Activated CD8-positive, alpha-beta T cell treated with anti-CD3 and anti-CD28 coated beads for 36 hours (primary cell): ENCODE data around the gene GPATCH4. TPM values are rescaled to one million over a fixed set of nuclear protein-coding genes. Genes with fewer than 3 reads are reported as not detected.

ENCODE experiments used
- ATAC-seq: fragments of 200-7000 bp; cut with Tn5 transposase; one replicate; pipeline ENCODE4 v1.10.0; 2021; ENCODE audit warnings: mild to moderate bottlenecking, moderate library complexity
- CTCF ChIA-PET: fragments of 350-600 bp; sonication (Branson Sonifier 250); formaldehyde crosslinking; loops from one replicate; lab custom pipeline; 2021; ENCODE audit warnings: antibody characterized with exemption; lab: Charles Lee
- POLR2A ChIA-PET: fragments of 350-600 bp; sonication (Branson Sonifier 250); formaldehyde crosslinking; loops from one replicate; lab custom pipeline; 2021; ENCODE audit warnings: antibody characterized with exemption; lab: Charles Lee
- DNase-seq: peaks from one replicate; pipeline ENCODE4 v3.0.0-alpha.2; 2020
- H3K27ac Mint-ChIP-seq: one replicate; pipeline ENCODE4 v1.8.0; 2021; ENCODE audit warnings: mild to moderate bottlenecking, mixed read lengths
- H3K27me3 Mint-ChIP-seq: one replicate; pipeline ENCODE4 v1.8.0; 2021; ENCODE audit warnings: mixed read lengths
- H3K36me3 Mint-ChIP-seq: one replicate; pipeline ENCODE4 v1.8.0; 2021; ENCODE audit warnings: low read depth, mixed read lengths
- H3K4me1 Mint-ChIP-seq: one replicate; pipeline ENCODE4 v1.8.0; 2021; ENCODE audit warnings: low read depth, mixed read lengths
- H3K4me3 Mint-ChIP-seq: one replicate; pipeline ENCODE4 v1.8.0; 2021; ENCODE audit warnings: mild to moderate bottlenecking, moderate library complexity, mixed read lengths
- H3K9me3 Mint-ChIP-seq: one replicate; pipeline ENCODE4 v1.8.0; 2021; ENCODE audit warnings: mixed read lengths
- intact Hi-C: fragments of 100-400 bp; cut with micrococcal nuclease; formaldehyde crosslinking; loops from one replicate; pipeline ENCODE4 v1.10.0; 2022
- total RNA-seq, 2 experiments: library from RNA; stranded (reverse); gene quantifications; one replicate each; pipeline ENCODE4 v1.2.3, GENCODE V29; 2021
- TF ChIP-seq, protein P1 (sequence below): fragments of 200-600 bp; IDR thresholded peaks from one replicate; pipeline ENCODE4 v1.8.0; 2022; ENCODE audit warnings: antibody characterized with exemption, mild to moderate bottlenecking

GPATCH4 gene
- total RNA-seq, 2 experiments from 2014 or later, result 50.7 to 51.0 TPM

DNA sequence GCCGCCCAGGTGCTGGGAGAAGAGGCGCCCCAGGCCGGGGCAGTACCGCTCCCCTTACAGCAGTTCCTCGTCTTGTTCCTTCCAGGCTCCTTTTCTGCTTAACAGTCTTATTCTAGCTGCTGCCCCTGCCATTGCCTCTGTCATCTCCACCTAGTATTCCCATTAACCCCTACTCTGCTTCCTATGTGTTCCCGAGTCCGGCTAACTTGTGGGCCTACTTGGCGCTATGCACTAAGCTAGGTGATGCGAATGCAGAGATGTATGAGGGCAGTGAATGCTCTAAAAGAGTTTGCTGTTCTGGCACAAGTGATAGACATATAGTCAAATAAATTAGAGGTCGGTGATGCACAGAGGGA lies 28.6 kb downstream of the GPATCH4 start:
- ATAC-seq, result no peak
- H3K27ac Mint-ChIP-seq, result peak overlapping the region; percentile 81
- TF ChIP-seq, protein P1, sequence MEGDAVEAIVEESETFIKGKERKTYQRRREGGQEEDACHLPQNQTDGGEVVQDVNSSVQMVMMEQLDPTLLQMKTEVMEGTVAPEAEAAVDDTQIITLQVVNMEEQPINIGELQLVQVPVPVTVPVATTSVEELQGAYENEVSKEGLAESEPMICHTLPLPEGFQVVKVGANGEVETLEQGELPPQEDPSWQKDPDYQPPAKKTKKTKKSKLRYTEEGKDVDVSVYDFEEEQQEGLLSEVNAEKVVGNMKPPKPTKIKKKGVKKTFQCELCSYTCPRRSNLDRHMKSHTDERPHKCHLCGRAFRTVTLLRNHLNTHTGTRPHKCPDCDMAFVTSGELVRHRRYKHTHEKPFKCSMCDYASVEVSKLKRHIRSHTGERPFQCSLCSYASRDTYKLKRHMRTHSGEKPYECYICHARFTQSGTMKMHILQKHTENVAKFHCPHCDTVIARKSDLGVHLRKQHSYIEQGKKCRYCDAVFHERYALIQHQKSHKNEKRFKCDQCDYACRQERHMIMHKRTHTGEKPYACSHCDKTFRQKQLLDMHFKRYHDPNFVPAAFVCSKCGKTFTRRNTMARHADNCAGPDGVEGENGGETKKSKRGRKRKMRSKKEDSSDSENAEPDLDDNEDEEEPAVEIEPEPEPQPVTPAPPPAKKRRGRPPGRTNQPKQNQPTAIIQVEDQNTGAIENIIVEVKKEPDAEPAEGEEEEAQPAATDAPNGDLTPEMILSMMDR, result no peak
- no peaks in the 10 kb centered on the region for H3K9me3 Mint-ChIP-seq
- H3K27me3 Mint-ChIP-seq, result peaks cover 22% of the 10 kb centered on the region
- H3K4me1 Mint-ChIP-seq, result peaks cover 16% of the 10 kb centered on the region
- H3K36me3 Mint-ChIP-seq, result peaks cover 2% of the 10 kb centered on the region
- intact Hi-C loops, result no loop called here
- ChIA-PET POLR2A (interaction anchor here (1.0 to 3.8 kb wide), 3 partner anchors 9 to 20 kb away, joined by 3 to 18 read pairs (median 3); no protein-coding TSS in a partner anchor), CTCF (interaction anchor here (0.7 to 2.6 kb wide), 7 partner anchors 9 to 127 kb away, joined by 3 to 9 read pairs (median 3); no protein-coding TSS in a partner anchor)
- peak overlapping the region; percentile 95 for H3K4me3 Mint-ChIP-seq
- DNase-seq, result no peak

DNA sequence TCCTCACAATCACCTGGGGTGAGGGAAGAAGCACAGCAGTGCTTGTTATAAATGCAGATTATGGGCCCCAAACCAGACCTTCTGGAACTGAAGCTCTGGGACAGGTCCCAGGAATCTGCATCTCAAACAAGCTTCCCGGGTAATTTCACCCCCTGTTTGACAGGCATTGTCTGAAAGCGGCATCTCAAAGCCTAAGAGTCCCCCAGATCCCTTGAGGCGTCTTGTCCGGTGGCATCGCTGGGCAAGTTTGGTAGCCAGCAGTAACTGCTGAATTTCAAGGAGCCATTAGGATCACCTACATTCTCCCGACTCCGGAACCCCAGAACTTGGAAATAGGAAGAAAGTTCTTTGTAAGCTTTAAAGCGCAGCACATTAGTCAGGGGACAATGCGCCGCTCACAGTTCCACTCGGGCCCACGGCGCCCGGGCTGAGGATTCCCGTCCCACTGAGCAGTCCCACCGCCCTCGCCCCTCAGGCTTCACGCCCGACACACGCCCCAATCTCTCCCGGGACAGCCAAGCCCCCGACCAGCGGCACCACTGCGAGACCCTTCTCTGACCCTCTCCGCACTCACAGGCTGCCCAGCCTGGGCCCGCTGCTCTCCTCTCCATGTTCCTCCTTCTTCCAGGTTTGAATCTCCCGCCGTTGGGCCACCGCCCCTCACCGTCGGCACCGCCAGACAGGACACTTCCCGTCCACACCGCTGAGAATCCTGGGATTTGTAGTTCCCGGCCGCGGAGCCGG lies 29.2 kb downstream of the GPATCH4 start, which contains the start of gene IQGAP3:
Gene IQGAP3, minus strand, starts transcription at position 647 of the 744 bp plus-strand sequence. Its CDS starts 36 bp downstream, at position 611.
- intact Hi-C loops, result no loop called here
- Mint-ChIP-seq H3K4me1 (peaks cover 16% of the 10 kb centered on the region), H3K27ac (peak within 1 kb of the TSS; percentile 81), H3K4me3 (peak within 1 kb of the TSS; percentile 95), H3K27me3 (peaks cover 22% of the 10 kb centered on the region), H3K36me3 (peaks cover 2% of the 10 kb centered on the region), H3K9me3 (no peaks in the 10 kb centered on the region)
- ChIA-PET POLR2A (interaction anchor here (1.0 to 3.8 kb wide), 4 partner anchors 10 to 147 kb away, joined by 3 to 18 read pairs (median 3); no protein-coding TSS in a partner anchor), CTCF (interaction anchor here (0.7 to 2.6 kb wide), 12 partner anchors 10 to 186 kb away, joined by 3 to 12 read pairs (median 6); no protein-coding TSS in a partner anchor)
- ATAC-seq (peak; percentile 96), DNase-seq (peak; percentile 83)
- TF ChIP-seq, protein P1, result no peak

DNA sequence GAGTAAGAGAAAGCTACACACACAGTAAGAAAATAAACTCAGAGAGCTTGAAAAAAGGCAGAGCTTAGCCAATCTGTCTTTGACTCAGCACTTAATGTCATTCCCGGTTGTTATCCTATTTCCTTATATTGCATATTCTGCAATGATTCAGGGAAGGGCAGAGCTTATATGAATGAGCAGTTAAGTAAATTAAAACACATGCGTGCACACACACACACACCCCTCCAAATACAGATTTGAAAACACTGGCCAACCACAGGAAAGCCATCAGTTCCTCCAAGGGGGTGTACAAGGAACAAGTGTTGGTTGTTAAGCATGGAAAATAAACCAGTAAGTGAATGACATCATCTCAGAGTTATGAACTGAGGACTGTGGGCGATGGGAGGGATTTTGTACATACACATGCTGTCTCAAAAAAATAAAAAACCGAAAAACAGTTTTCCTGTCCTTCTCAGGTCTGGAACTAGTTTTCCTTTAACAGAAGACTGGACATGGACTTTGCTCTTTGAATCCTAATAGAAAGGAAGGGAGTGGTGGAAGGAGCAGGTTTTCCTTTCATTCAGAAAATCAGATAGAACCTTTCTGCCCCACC lies 29.9 kb downstream of the GPATCH4 start:
- TF ChIP-seq, protein P1, result no peak
- Mint-ChIP-seq H3K4me1 (peaks cover 16% of the 10 kb centered on the region), H3K27ac (no peak overlapping the region), H3K27me3 (peaks cover 22% of the 10 kb centered on the region), H3K36me3 (peaks cover 2% of the 10 kb centered on the region), H3K4me3 (peak overlapping the region; percentile 95), H3K9me3 (no peaks in the 10 kb centered on the region)
- ChIA-PET CTCF (interaction anchor here (0.7 to 2.6 kb wide), 11 partner anchors 11 to 185 kb away, joined by 3 to 12 read pairs (median 6); no protein-coding TSS in a partner anchor), POLR2A (interaction anchor here (0.7 to 3.8 kb wide), 7 partner anchors 9 to 147 kb away, joined by 3 to 18 read pairs (median 3); partner anchors contain the start of gene MEF2D)
- peak; percentile 20 for ATAC-seq
- intact Hi-C loops, result no loop called here
- no peak for DNase-seq

DNA sequence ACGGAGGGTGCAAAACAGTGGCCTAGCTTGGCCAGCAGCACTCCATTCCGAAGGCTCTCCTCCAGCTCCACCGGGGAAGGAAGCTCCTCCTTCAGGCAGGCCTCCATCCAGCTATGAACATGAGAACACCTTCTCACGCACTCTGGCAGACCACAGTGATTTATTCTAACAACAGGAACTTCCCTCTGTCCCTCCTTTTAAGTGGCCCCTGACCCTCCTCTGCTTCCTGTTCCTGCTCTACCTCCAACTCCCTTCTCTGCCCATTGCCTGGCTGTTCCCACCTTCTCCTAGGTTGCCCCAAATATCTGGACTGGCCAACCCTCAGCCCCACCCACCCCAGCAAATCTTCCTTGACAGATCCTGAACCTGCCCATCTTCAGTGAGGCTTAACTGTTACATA lies 34.8 kb downstream of the GPATCH4 start:
- peaks cover 6% of the 10 kb centered on the region for H3K27me3 Mint-ChIP-seq
- DNase-seq, result no peak
- peaks cover 7% of the 10 kb centered on the region for H3K4me1 Mint-ChIP-seq
- ATAC-seq, result no peak
- no peak overlapping the region for H3K4me3 Mint-ChIP-seq
- POLR2A ChIA-PET, result interaction anchor here (1.2 to 1.5 kb wide), 2 partner anchors 16 to 30 kb away, joined by 3 to 4 read pairs; no protein-coding TSS in a partner anchor
- TF ChIP-seq, protein P1, result no peak
- intact Hi-C loops, result no loop called here
- H3K36me3 Mint-ChIP-seq, result peaks cover 3% of the 10 kb centered on the region
- H3K9me3 Mint-ChIP-seq, result no peaks in the 10 kb centered on the region
- no peak overlapping the region for H3K27ac Mint-ChIP-seq
- CTCF ChIA-PET, result interaction anchor here (0.9 kb wide), 2 partner anchors 42 to 121 kb away, joined by 4 read pairs; no protein-coding TSS in a partner anchor
